Sigmoid colon (tissue), 4 donors: Measurements from ENCODE around the gene CLDN19.

Experiments
- POLR2A ChIP-seq, 2 donors: fragments of 450-650 bp; IDR thresholded peaks; one replicate each; pipeline ENCODE4 v1.6.1; 2016; ENCODE audit warnings: antibody characterized with exemption in 2 of 2, mild to moderate bottlenecking in 2 of 2, moderate library complexity in 2 of 2
- POLR2AphosphoS5 ChIP-seq, 4 donors: sonication (generic); formaldehyde crosslinking; IDR thresholded peaks; one replicate each; pipeline ENCODE4 v1.6.1; 2017; ENCODE audit warnings: antibody characterized with exemption in 4 of 4
- TF ChIP-seq, protein P1 (sequence below), 4 experiments: fragments of 450-650 bp in 3 of 4; fragments of 200-600 bp in 1 of 4; IDR thresholded peaks; one replicate each; pipeline ENCODE4 v1.5.1; 2016 to 2019; ENCODE audit warnings: antibody characterized with exemption in 4 of 4, mild to moderate bottlenecking in 3 of 4, moderate library complexity in 2 of 4

DNA sequence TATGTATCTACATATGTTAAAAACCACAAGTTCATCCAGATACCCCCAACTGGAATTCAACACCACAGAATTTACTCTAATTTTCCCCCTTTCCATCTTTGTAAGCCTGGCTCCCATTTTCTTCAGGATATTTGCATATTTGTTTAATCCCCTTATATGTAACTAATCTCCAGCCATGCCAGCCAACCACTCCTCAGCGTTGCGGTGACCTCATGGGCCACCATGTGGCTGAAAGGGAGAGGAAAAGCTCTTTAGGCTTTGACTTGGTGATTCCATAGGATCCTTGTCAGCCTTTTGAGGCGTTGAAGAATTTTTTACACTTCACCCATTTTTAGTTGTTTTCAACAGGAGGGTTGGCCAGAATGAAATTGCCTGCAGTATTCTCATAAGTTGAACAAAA is 10.0 kb downstream of the CLDN19 start:
- TF ChIP-seq, protein P1, sequence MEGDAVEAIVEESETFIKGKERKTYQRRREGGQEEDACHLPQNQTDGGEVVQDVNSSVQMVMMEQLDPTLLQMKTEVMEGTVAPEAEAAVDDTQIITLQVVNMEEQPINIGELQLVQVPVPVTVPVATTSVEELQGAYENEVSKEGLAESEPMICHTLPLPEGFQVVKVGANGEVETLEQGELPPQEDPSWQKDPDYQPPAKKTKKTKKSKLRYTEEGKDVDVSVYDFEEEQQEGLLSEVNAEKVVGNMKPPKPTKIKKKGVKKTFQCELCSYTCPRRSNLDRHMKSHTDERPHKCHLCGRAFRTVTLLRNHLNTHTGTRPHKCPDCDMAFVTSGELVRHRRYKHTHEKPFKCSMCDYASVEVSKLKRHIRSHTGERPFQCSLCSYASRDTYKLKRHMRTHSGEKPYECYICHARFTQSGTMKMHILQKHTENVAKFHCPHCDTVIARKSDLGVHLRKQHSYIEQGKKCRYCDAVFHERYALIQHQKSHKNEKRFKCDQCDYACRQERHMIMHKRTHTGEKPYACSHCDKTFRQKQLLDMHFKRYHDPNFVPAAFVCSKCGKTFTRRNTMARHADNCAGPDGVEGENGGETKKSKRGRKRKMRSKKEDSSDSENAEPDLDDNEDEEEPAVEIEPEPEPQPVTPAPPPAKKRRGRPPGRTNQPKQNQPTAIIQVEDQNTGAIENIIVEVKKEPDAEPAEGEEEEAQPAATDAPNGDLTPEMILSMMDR (IDR thresholded peaks at IDR 0.05), result no peak
- no peak for TF ChIP-seq POLR2A (IDR thresholded peaks at IDR 0.05)
- no peak for TF ChIP-seq POLR2AphosphoS5 (IDR thresholded peaks at IDR 0.05)
